Erythroblast (primary cell): ENCODE data around the gene RIOK1.
A peak's percentile ranks its signal among the peaks of the same experiment; 100 is the strongest.

ENCODE experiments used
- DNase-seq, 2 experiments: peaks; one replicate each; lab custom pipeline; 2025; lab: John Stamatoyannopoulos, UW
- GATA1 ChIP-seq: IDR thresholded peaks from 2 replicates; pipeline ENCODE4 v1.6.1; 2011; ENCODE audit warnings: low read depth, mild to moderate bottlenecking, control low read depth, low read length, moderate library complexity
- POLR2A ChIP-seq: IDR thresholded peaks from 2 replicates; pipeline ENCODE4 v1.6.1; 2011; ENCODE audit warnings: mild to moderate bottlenecking, low read length

Gene RIOK1

DNA sequence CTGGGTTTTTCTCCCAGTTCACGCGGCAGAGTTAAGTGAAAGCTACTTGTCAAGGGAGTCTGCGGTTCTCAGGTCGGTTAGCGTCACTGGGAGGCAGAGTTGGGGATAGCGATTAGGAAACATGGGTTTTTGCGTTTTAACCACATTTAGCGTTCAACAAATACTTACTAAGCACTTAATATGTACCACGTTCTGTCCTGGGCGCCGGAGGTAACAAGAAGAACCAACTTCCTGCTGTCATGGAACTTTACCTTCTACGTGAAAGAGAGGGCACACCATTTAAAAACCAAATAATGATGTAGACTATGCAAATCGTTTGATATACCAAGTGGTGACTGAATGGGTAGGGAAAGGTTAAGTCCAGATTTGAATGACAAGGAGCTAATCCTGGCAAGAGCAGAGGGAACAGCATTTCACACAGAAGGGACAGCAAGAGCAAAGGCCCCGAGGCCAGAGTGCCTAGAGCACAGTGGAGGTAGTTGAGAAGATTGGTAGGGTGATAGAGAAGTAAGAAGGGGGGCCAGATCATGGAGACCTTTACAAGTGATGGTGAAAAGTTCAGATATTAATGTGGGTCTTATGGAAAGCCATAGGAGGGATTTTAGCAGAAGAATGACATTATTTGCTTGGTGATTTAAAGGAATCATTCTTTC, 744 bp downstream of the RIOK1 start:
- TF ChIP-seq POLR2A: no peak
- peak in 1 of 2 experiments; percentile 51 for DNase-seq

DNA sequence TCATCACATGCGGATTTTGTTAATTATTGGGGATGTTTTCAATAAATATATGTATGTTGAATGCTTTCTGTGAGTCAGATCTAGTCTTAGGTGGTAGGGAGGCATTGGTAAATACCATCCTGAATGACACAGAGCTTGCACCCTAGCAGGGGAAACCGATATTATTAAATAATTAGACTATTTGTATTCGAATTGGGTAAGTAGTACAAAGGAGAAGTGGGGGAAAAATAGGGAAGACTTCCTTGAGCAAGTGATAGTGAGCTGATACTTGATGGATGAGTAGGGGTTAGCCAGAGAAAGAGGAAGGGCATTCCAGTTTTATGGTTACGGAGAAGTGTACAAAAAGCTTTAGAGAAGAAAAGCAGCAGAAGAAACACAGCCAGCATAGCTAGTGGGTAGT, 1.5 kb downstream of the RIOK1 start:
- no peak for DNase-seq
- TF ChIP-seq GATA1 (no peak), POLR2A (no peak)

DNA sequence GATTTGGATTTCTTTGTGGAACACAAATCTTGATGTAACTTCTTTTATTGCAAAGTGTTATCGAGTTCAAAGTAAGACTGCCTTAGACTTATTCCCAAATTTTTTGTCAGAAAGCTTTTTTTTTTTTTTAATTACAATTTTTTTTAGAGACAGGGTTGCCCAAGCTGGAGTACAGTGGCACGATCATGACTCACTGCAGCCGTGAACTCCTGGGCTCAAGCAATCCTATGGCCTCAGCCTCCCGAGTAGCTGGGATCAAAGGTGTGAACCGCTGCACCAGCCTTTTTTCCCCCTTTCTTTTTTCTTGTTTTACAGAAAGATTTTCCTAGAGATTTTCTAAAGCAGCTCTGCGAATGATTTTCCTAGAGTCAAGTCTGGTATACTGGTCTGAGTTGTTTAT, 2.8 kb downstream of the RIOK1 start:
- DNase-seq: no peak

DNA sequence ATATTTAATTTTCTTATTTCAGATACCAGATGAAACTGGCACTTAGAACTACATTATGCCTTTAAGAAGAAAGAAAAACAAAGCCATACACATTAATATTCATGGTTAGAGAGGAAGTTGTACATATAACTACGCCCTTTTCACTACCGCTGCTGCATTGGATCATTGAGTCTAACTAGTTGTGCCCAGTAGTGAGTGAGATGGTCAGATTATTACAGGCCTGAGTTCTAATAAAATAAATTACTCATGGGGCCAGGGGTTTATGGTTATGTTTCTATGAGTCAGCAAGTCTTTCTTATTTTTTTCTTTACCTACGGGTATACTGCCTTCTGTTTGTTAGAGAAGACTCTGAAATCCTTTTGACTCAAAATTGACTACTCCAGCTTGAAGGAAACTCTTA, 11.5 kb downstream of the RIOK1 start:
- no peak for DNase-seq
- TF ChIP-seq POLR2A (no peak), GATA1 (no peak)

More for the DNA sequence above, 2.8 kb downstream of the RIOK1 start:
- TF ChIP-seq POLR2A (no peak), GATA1 (no peak)

DNA sequence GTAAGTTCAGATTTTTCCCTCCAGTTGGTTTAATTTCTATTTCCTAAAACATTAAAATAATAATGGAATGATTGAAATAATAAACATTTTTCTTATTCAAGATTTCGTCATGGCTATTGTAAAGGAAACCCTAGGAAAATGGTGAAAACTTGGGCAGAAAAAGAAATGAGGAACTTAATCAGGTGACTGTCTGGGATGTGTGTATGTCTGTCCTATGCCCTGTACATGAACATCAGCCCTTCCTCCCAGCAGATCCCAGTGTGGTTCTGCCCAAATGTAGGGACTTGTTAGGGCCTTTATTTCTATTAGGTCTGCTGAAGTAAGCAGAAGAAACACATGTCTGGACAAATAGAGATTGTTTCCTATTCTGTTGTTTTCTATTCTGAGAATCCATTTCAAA, 13.1 kb downstream of the RIOK1 start:
- no peak for DNase-seq
- TF ChIP-seq GATA1 (no peak), POLR2A (no peak)

DNA sequence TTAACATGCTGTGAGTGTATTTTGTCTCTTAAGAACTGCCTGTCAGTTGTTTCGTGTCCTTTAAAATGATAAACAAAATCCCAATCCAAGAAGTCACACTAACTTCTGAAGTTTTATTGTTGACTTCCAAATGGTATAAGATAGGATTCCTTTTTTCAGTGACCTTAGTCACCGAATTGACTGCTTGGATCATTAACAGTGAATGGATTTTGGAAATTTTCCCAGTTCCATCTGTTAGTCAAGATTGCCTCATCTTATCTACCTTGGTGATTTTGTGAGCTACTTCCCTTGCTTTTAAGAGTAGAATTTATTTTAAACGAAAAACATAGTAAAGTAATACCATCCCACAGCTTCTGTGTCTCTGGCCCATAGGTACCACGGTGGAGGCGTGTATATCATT, 14.9 kb downstream of the RIOK1 start:
- no peak for DNase-seq
- TF ChIP-seq GATA1: no peak
- TF ChIP-seq POLR2A: no peak

DNA sequence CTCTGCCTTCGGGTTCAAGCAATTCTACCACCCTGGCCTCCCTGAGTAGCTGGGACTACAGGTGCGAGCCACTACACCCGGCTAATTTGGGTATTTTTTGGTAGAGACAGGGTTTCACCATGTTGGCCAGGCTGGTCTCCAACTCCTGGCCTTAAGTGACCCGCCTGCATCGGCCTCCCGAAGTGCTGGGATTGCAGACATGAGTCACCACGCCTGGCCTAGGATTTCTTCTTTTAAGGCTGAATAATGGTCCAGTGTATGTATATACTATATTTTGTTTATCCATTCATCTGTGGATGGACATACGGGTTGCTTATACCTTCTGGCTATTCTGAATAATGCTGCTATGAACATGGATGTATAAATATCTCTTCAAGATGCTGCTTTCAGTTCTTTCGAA, 17.1 kb downstream of the RIOK1 start:
- no peak for DNase-seq
- TF ChIP-seq GATA1 (no peak), POLR2A (no peak)

DNA sequence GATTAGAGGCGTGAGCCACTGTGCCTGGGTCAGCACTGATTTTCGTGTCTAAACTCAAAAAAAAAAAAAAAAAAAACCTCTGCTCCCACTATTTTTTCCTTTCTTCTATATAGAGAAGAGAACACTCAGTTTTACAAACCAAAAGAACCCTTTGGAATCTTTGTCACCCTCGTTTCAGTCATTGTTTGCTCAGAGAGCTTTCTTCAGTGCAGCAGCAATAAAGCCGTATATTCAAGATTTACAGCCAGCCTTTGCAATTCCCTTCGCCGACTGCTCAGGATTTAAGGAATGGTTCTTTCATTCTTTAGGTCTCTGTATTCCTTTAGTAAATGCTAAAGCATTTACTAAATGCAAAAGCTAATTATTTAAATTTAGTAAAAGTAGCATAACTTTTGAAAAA, 20.1 kb downstream of the RIOK1 start:
- TF ChIP-seq POLR2A: no peak
- TF ChIP-seq GATA1: no peak
- no peak for DNase-seq

DNA sequence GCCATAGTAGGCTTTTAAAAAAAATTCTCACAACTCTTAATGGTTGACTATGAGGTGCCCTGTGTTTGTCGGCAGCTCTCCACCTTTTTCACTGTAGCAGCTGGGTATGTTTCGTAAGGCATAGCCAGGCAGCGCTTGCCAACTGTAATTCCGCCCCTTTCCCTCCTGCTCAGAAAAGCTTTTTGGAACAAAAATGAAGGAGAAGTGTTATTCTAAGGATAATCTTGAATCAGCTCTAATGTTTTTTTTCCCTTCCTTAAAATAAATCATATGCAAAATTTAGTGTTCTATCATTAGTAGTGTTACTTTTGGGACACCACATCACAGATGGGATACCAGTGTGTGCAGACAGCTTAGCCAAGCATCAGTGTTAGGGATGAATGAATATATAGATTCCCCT, 21.2 kb downstream of the RIOK1 start:
- TF ChIP-seq POLR2A (no peak), GATA1 (no peak)
- DNase-seq: no peak

DNA sequence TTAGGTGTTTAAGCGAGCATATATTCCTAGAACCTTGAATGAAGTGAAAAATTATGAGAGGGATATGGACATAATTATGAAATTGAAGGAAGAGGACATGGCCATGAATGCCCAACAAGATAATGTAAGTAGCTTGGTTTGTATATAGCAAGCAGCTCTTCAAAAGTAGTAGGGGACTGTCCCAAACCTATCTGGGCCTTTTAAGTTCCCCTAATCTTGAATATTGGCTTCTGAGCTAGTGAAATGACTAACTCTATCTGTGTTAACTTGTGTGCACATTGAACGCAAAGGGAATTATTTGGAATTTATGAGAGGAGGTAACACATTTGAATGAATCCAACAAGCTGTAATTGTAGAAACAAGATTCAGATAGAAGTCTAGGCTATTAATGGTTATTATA, 21.7 kb downstream of the RIOK1 start:
- TF ChIP-seq POLR2A (no peak), GATA1 (no peak)
- DNase-seq: no peak

DNA sequence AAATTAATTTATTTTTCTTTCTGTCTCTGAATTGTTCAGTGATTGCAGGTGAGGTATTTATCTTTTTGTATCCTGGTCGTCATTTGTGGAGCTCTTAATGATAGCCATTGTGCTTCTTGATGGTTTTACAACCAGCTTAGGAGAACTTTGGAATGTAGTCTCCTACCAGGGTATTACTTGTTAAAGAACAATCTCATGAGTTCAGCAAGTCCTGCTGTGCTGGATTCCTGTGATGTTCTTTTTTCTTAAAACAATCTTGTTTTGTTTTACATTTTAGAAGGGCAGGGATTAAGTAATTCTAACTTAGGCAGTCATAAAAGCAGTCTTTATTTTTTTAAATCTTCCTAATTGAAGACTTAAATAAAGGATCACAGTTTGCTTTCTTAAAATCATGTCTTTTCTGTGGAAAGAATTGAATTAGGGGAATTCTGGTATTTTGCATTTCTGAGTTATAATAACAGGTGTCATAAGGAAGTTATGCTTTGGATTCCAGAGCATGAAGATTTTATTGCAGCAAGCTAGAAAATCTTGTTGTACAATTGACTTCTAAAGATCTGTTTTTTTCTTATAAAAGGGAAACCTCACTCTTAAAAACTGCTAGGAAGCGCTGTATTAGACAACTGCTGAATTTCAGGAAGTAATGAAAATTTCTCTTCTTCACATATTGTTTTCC, 23.7 kb downstream of the RIOK1 start:
- DNase-seq: no peak
- TF ChIP-seq GATA1 (no peak), POLR2A (no peak)

DNA sequence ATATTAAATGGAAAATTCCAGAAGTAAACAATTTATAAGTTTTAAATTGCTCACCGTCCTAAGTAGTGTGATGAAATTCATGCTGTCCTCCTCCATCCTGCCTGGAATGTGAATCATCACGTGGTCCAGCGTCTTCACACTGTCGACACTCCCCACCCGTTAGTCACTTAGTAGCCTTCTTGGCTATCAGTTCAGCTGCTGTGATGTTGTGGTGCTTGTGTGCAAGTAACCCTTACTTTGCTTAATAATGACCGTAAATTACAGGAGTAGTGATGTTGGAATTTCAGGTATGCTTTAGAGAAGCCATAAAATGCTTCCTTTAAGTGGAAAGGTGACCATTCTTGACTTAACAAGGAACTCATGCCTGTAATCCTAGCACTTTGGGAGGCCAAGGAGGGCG, 25.2 kb downstream of the RIOK1 start:
- no peak for TF ChIP-seq POLR2A
- no peak for TF ChIP-seq GATA1
- DNase-seq: no peak

DNA sequence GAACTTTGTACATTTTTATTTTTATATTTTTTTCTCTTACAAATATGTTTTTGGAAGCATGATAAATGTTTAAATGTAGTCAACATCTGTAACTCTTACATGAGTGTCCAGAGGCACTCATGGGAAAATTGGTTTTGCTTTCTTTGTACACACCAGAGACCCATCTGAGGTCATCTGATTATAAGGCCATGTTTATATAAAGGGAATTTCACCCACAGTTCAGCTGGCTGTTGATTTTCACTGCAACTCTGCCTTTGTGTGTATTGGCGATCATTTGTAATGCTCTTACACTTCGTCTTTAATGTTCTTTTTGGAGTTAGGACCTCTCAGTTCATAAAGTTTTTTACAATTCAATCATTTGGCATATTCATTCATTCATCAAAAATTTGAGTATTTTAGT, 28.1 kb downstream of the RIOK1 start:
- no peak for DNase-seq
- TF ChIP-seq GATA1: no peak
- TF ChIP-seq POLR2A: no peak

DNA sequence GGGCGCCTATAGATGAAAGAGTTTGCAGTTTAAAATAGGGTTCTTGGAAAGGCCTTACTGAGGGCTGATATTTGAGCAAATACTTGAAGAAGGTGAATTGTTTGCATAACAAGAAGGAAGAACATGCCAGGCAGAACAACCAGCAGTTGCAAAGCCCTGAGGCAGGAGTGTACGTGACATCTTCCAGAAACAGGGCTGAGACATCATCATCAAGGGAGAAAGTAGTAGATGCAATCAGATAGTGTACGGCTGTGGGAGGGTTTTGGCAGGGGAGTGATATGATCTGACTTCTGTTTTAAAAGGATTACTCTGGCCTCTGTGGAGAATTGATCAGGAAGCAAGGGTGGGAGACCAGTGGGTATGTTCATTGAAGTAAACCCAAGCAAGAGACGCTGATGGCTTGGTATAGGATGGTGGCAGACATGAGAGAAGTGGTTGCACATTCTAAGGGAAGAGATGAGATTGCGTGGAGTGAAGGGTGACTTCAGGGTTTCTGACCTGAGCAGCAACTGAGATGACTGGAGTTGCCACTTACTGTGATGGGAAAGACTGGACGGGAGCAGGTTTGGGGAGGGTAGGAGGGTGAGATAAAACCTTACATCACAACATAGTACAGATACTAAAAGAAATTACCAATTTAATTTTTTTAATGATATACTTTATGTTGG, 28.8 kb downstream of the RIOK1 start:
- DNase-seq: peak; percentile 13 to 18
- TF ChIP-seq GATA1 (no peak), POLR2A (no peak)
